ENCODE results near the gene HADHB.
"Not testable (repeated sequence)": the region's sequence is repeated elsewhere in the genome, so short reads cannot be mapped to it uniquely, and the experiment has no call there.

The HADHB gene

GRCh38 chr2:26245231-26245732, 543 bp downstream of the HADHB start:
- peak; percentile 26 to 28 for DNase-seq (ENCODE audit: low read depth in 2 of 2)

- DNase-seq (ENCODE audit: low read depth in 2 of 2): no peak
Measured at GRCh38 chr2:26245810-26246209, 1.1 kb downstream of the HADHB start.

- no peak for DNase-seq (ENCODE audit: low read depth in 2 of 2)
Measured at GRCh38 chr2:26246818-26247217, 2.1 kb downstream of the HADHB start.

DNA sequence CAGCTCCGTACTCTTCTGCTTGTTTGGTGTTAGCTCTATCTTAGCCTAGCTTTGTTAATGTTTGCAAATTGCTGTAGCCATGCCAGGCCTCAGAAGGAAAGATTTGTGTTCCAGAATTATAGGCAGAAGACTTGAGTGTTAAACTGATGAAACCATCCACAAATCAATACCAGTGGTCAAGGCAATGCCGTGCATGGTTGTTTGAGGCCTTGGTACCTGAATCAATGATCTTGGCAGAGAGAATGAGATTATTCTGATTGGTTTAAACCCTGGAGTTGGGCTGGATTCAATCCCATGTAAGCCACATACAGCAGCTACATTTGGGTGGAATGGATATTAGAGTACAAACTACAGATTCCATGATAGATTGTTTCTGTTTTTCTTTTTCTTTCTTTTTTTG, 4.9 kb downstream of the HADHB start:
- DNase-seq (ENCODE audit: low read depth in 2 of 2): no peak

GRCh38 chr2:26251893-26252292, 7.2 kb downstream of the HADHB start:
- no peak for DNase-seq (ENCODE audit: low read depth in 2 of 2)

DNA sequence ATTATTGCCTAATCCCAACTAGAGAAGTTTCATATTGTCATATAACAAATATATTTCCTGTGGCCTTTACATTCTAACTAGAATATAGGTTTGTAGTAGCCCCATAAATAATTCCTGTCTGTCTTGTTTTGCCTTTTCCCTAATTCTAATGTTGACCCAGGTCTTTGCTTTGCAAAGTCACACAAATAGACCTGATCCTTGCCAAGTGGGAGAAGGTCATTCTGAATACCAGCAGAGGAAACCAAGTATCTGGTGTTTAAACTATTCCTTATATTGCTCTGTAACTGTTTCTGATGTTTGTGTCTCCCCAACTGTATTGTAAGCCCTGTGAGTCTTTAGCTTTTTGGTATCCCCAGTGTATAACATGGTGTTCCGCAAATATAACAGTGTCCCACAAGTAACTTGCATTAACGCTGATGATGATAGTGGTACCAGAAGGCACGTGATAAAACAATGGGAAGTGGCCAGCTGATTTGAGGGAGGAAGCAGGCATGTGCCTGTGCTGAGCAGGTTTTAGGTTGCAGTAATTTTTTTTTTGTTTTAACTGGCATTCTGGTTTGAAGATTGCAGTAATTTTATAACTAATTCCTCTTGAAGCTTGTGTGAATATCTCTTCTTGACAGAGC, 11.1 kb downstream of the HADHB start:
- DNase-seq (ENCODE audit: low read depth in 2 of 2): no peak

GRCh38 chr2:26258836-26259235, 14.1 kb downstream of the HADHB start:
- not testable (repeated sequence) for DNase-seq (ENCODE audit: low read depth in 2 of 2)

DNA sequence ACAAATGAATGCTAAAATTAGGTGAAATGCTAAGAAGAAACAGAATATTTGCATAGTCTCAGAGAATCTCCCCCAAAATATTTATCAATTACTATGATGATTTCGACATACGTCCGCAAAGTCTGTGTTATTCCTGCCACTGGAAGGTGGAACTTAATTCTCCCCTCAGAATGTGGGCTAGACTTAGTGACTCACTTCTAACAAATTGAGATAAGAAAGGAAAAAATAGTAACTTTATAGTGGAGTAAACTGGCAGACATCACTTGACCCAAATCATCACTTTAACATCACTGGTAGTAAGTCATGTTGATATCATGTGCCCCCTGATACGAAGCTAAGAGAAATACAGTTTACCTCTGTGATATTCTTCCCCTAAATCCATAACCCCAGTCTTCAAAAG, 23.5 kb downstream of the HADHB start:
- DNase-seq (ENCODE audit: low read depth in 2 of 2): no peak

DNA sequence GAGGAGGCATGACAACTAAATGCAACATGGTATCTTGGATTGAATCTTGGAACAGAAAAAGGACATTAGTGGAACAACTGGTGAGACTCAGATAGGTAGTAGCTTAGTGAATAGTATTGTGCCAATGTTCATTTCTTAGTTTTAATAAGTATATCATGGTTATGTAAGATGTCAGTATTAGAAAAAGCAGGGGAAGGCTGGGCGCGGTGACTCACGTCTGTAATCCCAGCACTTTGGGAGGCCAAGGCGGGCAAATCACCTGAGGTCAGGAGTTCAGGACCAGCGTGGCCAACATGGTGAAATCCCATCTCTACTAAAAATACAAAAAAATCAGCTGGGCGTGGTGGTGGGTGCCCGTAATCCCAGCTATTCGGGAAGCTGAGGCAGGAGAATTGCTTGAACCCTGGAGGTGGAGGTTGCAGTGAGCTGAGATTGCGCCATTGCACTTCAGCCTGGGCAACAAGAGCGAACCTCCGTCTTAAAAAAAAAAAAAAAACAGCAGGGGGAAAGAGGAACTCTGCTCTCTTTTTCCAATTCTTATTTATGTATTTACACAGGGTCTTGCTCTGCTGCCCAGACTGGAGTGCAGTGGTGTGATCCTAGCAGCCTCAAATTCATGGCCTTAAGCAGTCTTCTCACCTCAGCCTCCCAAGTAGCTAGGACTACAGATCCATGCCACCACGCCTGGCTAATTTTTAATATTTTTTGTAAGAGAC, 24.1 kb downstream of the HADHB start:
- DNase-seq (ENCODE audit: low read depth in 2 of 2): not testable (repeated sequence)

DNA sequence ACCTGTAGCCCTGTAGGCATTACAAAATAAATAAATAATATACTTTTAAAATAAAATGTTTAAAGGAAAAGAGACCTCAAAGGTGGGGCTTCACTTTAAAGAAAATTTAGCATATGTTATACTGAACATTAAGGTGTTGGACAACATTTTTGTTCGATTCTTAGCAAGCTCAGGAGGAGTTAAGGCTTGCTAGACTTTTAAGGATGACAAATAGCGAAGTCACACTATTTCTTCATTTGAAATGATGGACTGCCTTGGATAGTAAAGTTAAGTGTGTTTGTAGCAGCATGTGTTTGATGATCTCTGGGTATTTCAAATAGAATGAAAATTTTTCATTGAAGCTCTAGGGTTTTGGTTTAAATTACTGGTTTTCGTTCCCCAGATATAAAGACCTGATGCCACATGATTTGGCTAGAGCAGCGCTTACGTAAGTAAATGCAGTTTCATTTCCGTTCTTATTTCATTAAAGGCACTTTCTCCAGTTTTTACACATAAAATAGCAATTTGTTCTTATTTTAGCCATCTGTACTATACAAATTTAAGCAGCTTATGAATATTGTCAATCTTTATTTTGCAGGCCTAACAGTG, 24.9 kb downstream of the HADHB start:
- no peak for DNase-seq (ENCODE audit: low read depth in 2 of 2)

DNA sequence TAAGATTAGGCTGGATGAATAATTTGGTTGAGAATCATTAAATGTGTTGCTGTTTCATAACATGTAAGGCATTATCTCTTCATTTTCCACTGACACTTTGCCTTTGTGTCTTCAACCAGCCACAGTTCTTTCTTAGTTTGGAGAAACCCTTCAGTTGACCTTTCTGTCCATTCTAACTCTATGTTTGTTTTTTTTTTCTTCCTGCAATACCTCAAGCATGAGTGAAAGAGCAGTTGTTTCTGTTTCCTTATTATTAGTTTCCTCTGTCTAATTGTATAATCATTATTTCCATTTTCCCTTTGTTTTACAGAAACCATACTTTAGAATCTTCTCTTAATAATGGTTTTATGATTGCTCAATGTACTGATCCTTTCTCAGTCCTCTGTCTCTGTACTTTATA, 25.6 kb downstream of the HADHB start:
- DNase-seq (ENCODE audit: low read depth in 2 of 2): no peak

DNA sequence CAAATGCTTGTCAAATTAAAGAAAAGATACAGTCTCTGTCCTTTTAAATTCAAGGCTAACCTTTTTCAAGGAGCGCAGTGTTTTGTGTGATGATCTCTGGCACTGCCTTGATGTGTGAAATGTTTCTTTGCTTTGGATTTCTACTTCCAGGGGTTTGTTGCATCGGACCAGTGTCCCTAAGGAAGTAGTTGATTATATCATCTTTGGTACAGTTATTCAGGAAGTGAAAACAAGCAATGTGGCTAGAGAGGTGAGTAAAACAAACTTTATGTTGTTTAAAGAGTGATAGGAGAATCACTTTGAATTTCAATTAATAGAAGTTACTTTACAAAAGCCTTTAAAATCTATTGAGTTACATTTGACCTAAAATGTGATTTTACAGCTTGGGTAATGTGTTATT, 28.8 kb downstream of the HADHB start:
- no peak for DNase-seq (ENCODE audit: low read depth in 2 of 2)

GRCh38 chr2:26274058-26274613, 29.4 kb downstream of the HADHB start:
- no peak for DNase-seq (ENCODE audit: low read depth in 2 of 2)

DNA sequence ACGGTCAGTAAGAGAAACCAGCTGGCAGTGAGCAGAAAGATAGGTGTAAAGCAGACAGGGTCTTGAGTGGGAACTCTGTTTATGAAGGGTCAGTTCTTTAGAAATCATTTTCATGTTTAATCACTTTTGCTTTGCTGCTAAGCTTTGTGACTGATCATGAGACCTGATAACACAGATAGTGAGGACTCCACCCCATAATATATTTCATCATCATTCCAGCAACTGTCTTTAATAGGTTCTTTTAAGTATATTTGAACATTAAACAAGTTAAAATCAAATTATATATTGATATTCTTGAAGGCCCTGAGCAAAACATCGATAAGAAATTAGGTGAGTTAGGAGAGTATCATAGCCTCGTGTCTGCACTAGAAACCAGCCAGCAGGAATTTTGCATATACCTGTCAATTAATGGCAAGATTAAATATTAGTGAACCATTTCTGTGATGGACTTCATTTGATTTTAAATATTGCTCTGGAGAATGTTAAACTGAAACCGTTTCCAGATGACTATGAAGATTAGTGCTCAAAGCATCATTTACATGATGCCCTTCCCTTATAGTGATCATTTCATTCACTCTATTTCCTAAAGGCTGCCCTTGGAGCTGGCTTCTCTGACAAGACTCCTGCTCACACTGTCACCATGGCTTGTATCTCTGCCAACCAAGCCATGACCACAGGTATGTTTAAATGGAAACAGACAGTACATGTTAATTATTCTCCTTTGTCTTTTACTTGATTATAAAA, 31.9 kb downstream of the HADHB start:
- DNase-seq (ENCODE audit: low read depth in 2 of 2): no peak

GRCh38 chr2:26279886-26280285, 35.1 kb downstream of the HADHB start:
- DNase-seq (ENCODE audit: low read depth in 2 of 2): no peak

GRCh38 chr2:26281226-26281625, 36.5 kb downstream of the HADHB start:
- no peak for DNase-seq (ENCODE audit: low read depth in 2 of 2)

DNA sequence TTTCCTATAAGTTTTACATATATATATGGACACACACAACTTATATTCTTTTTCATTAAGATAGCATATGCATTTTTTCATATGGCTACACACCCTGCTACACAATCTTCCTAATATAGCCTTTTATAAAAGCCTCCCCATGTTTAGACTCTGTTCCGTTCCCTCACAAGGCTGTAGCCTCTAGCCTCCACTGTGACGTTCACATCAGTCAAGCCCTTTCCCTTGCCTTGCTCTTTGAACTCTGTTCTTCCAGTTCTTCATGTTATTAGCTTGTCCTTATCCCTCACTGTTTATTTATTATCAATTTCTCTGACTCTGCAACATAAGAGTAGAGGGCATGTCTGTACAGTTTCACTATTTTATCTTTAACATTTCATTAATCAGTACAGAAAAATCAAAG, 38.9 kb downstream of the HADHB start:
- DNase-seq (ENCODE audit: low read depth in 2 of 2): no peak

- no peak for DNase-seq (ENCODE audit: low read depth in 2 of 2)
Measured at GRCh38 chr2:26284132-26284531, 39.4 kb downstream of the HADHB start.

GRCh38 chr2:26285931-26286330, 41.2 kb downstream of the HADHB start:
- DNase-seq (ENCODE audit: low read depth in 2 of 2): no peak

DNA sequence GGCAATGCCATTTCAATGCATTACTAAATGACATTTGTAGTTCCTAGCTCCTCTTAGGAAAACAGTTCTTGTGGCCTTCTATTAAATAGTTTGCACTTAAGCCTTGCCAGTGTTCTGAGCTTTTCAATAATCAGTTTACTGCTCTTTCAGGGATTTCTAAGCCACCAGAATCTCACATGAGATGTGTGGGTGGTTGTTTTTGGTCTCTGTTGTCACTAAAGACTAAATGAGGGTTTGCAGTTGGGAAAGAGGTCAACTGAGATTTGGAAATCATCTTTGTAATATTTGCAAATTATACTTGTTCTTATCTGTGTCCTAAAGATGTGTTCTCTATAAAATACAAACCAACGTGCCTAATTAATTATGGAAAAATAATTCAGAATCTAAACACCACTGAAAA, 45.3 kb downstream of the HADHB start:
- DNase-seq (ENCODE audit: low read depth in 2 of 2): no peak

GRCh38 chr2:26292646-26293045, 47.9 kb downstream of the HADHB start:
- no peak for DNase-seq (ENCODE audit: low read depth in 2 of 2)

GRCh38 chr2:26295511-26295910, 50.8 kb downstream of the HADHB start:
- no peak for DNase-seq (ENCODE audit: low read depth in 2 of 2)

Measured in activated CD8-positive, alpha-beta memory T cell treated with anti-CD3 and anti-CD28 coated beads for 4 hours (primary cell).